Measurements from ENCODE around the gene IL27RA. TPM values are rescaled to one million over a fixed set of nuclear protein-coding genes. Genes with fewer than 3 reads are reported as not detected.

Gene IL27RA
- total RNA-seq, 2 donors from 2014 or later: 10.3 to 10.8 TPM

GRCh38 chr19:14053500-14053899 is 21.9 kb downstream of the IL27RA start:
- Histone ChIP-seq H3K9me3 (ENCODE audit: control insufficient read depth, low read length) (no peaks in the 10 kb centered on the region), H3K4me1 (ENCODE audit: control insufficient read depth, insufficient read depth, low read length) (no peaks in the 10 kb centered on the region), H3K36me3 (ENCODE audit: control insufficient read depth, insufficient read depth, low read length) (peaks cover 8% of the 10 kb centered on the region), H3K9ac (ENCODE audit: extremely low read depth, low read length, poor library complexity, severe bottlenecking) (no peak overlapping the region), H3K27me3 (ENCODE audit: control insufficient read depth, insufficient read depth, low read length, poor library complexity, severe bottlenecking) (peaks cover 23% of the 10 kb centered on the region), H3K4me3 (ENCODE audit: low read length) (no peak overlapping the region), H3K27ac (ENCODE audit: low read depth, low read length) (no peak overlapping the region)
- 90 to 93% methylated on average over 2 to 11 of the region's 11 CpGs for WGBS, 2 experiments (ENCODE audit: insufficient coverage in 1 of 2, insufficient read length in 1 of 2)
- H3K27me3 Mint-ChIP-seq (ENCODE audit: insufficient read depth): peaks cover 37% of the 10 kb centered on the region
- no peak for TF ChIP-seq CTCF (conservative IDR thresholded peaks at IDR 0.05)
- peaks cover 1% of the 10 kb centered on the region for H3K9me3 Mint-ChIP-seq
- H3K4me3 Mint-ChIP-seq: no peak overlapping the region
- no peak overlapping the region for H3K27ac Mint-ChIP-seq
- peaks cover 24% of the 10 kb centered on the region for H3K36me3 Mint-ChIP-seq (ENCODE audit: low read depth)
- DNase-seq: no peak
- no peaks in the 10 kb centered on the region for H3K4me1 Mint-ChIP-seq

- H3K27ac ChIP-seq (ENCODE audit: low read depth, low read length): no peak overlapping the region
- H3K27me3 Mint-ChIP-seq (ENCODE audit: insufficient read depth): peaks cover 43% of the 10 kb centered on the region
- H3K4me1 ChIP-seq (ENCODE audit: control insufficient read depth, insufficient read depth, low read length): no peaks in the 10 kb centered on the region
- H3K9me3 ChIP-seq (ENCODE audit: control insufficient read depth, low read length): no peaks in the 10 kb centered on the region
- WGBS, 2 experiments (ENCODE audit: insufficient coverage in 1 of 2, insufficient read length in 1 of 2): 87 to 100% methylated on average over 3 to 6 of the region's 6 CpGs
- no peak overlapping the region for H3K27ac Mint-ChIP-seq
- H3K4me3 ChIP-seq (ENCODE audit: low read length): no peak overlapping the region
- H3K36me3 ChIP-seq (ENCODE audit: control insufficient read depth, insufficient read depth, low read length): peaks cover 2% of the 10 kb centered on the region
- no peak overlapping the region for H3K9ac ChIP-seq (ENCODE audit: extremely low read depth, low read length, poor library complexity, severe bottlenecking)
- no peak for TF ChIP-seq CTCF (conservative IDR thresholded peaks at IDR 0.05)
- no peak overlapping the region for H3K4me3 Mint-ChIP-seq
- H3K27me3 ChIP-seq (ENCODE audit: control insufficient read depth, insufficient read depth, low read length, poor library complexity, severe bottlenecking): peaks cover 29% of the 10 kb centered on the region
- no peaks in the 10 kb centered on the region for H3K4me1 Mint-ChIP-seq
- DNase-seq: no peak
- H3K36me3 Mint-ChIP-seq (ENCODE audit: low read depth): peaks cover 21% of the 10 kb centered on the region
- H3K9me3 Mint-ChIP-seq: no peaks in the 10 kb centered on the region
Observed at GRCh38 chr19:14054099-14054498, 22.5 kb downstream of the IL27RA start.

- no peak for DNase-seq
- Histone ChIP-seq H3K9me3 (ENCODE audit: control insufficient read depth, low read length) (no peaks in the 10 kb centered on the region), H3K9ac (ENCODE audit: extremely low read depth, low read length, poor library complexity, severe bottlenecking) (no peak overlapping the region), H3K4me3 (ENCODE audit: low read length) (no peak overlapping the region), H3K27ac (ENCODE audit: low read depth, low read length) (no peak overlapping the region), H3K36me3 (ENCODE audit: control insufficient read depth, insufficient read depth, low read length) (no peaks in the 10 kb centered on the region), H3K4me1 (ENCODE audit: control insufficient read depth, insufficient read depth, low read length) (no peaks in the 10 kb centered on the region), H3K27me3 (ENCODE audit: control insufficient read depth, insufficient read depth, low read length, poor library complexity, severe bottlenecking) (peaks cover 35% of the 10 kb centered on the region)
- no peaks in the 10 kb centered on the region for H3K9me3 Mint-ChIP-seq
- no peak for TF ChIP-seq CTCF (conservative IDR thresholded peaks at IDR 0.05)
- peaks cover 48% of the 10 kb centered on the region for H3K27me3 Mint-ChIP-seq (ENCODE audit: insufficient read depth)
- 83% methylated on average over 4 to 10 of the region's 11 CpGs for WGBS, 2 experiments (ENCODE audit: insufficient coverage in 1 of 2, insufficient read length in 1 of 2)
- no peak overlapping the region for H3K27ac Mint-ChIP-seq
- H3K4me1 Mint-ChIP-seq: no peaks in the 10 kb centered on the region
- H3K4me3 Mint-ChIP-seq: no peak overlapping the region
- peaks cover 21% of the 10 kb centered on the region for H3K36me3 Mint-ChIP-seq (ENCODE audit: low read depth)
Observed at GRCh38 chr19:14054721-14055120, 23.2 kb downstream of the IL27RA start.
